H1 (cell line): ENCODE measurements around the gene NUDT3. TPM values are rescaled to one million over a fixed set of nuclear protein-coding genes. Genes with fewer than 3 reads are reported as not detected.

Experiments used
- BACH1 ChIP-seq: IDR thresholded peaks from 2 replicates; pipeline ENCODE4 v1.6.1; 2012; ENCODE audit warnings: low read length, improper control_type of control experiment
- CHD2 ChIP-seq: IDR thresholded peaks from 2 replicates; pipeline ENCODE4 v1.6.1; 2012; ENCODE audit warnings: low read length, improper control_type of control experiment
- CHD7 ChIP-seq: fragments of 300-600 bp; sonication (generic); IDR thresholded peaks from 2 replicates; pipeline ENCODE4 v1.7.1; 2012; ENCODE audit warnings: low read length, moderate library complexity, mild to moderate bottlenecking, inconsistent platforms; ENCODE audit not compliant: insufficient replicate concordance
- EP300 ChIP-seq, 2 experiments: IDR thresholded peaks; 1 replicate in 1 of 2; 2 replicates in 1 of 2; pipeline ENCODE4 v1.6.1; 2011 to 2012; ENCODE audit warnings: low read depth in 2 of 2, low read length in 2 of 2, mild to moderate bottlenecking in 2 of 2, borderline replicate concordance in 1 of 2, inconsistent platforms in 1 of 2, moderate library complexity in 1 of 2
- FOSL1 ChIP-seq: IDR thresholded peaks from 2 replicates; pipeline ENCODE4 v1.6.1; 2011; ENCODE audit warnings: mild to moderate bottlenecking, low read depth, low read length, moderate library complexity; ENCODE audit not compliant: insufficient read depth
- GTF2F1 ChIP-seq: IDR thresholded peaks from 2 replicates; pipeline ENCODE4 v1.6.1; 2012; ENCODE audit warnings: low read depth, low read length, improper control_type of control experiment, borderline replicate concordance
- HDAC6 ChIP-seq: IDR thresholded peaks from one replicate; pipeline ENCODE4 v1.7.1; 2012; ENCODE audit warnings: low read depth, mild to moderate bottlenecking, inconsistent platforms, low read length, moderate library complexity
- POU5F1 ChIP-seq: IDR thresholded peaks from 2 replicates; pipeline ENCODE4 v1.6.1; 2011; ENCODE audit warnings: low read depth, mild to moderate bottlenecking, low read length, moderate library complexity
- SIRT6 ChIP-seq: IDR thresholded peaks from one replicate; pipeline ENCODE4 v1.7.1; 2012; ENCODE audit warnings: low read length, inconsistent platforms
- SIX5 ChIP-seq: IDR thresholded peaks from 2 replicates; pipeline ENCODE4 v1.6.1; 2011; ENCODE audit warnings: mild to moderate bottlenecking, low read depth, low read length
- SP1 ChIP-seq: IDR thresholded peaks from 2 replicates; pipeline ENCODE4 v1.6.1; 2011; ENCODE audit warnings: low read depth, low read length
- SP4 ChIP-seq: IDR thresholded peaks from 2 replicates; pipeline ENCODE4 v1.6.1; 2012; ENCODE audit warnings: low read length, inconsistent platforms
- TCF12 ChIP-seq: IDR thresholded peaks from 2 replicates; pipeline ENCODE4 v1.6.1; 2011; ENCODE audit warnings: low read depth, mild to moderate bottlenecking, low read length
- ZNF274 ChIP-seq: IDR thresholded peaks from 2 replicates; pipeline ENCODE4 v1.7.0; 2012; ENCODE audit warnings: low read length, borderline replicate concordance; ENCODE audit errors: extremely low read depth
- polyA plus RNA-seq, 7 experiments: library from polyadenylated mRNA; depleted of rRNA in 3 of 7; stranded (reverse) in 5 of 7; unstranded in 2 of 7; fragments of >200 nt in 5 of 7; fragments of 200-250 nt in 2 of 7; gene quantifications; 1 replicate in 5 of 7; 2 replicates in 1 of 7; 4 replicates in 1 of 7; pipeline versions ENCODE4 v1.2.1 to v1.2.3, GENCODE V29; 2011 to 2013; ENCODE audit warnings: missing spikeins in 2 of 7, mixed read lengths in 2 of 7
- total RNA-seq: library from RNA; stranded (reverse); fragmentation: NEBNext Ultra II Directional; extraction: Animal tissue kit (Norgen Biotek cat#: 25700); gene quantifications from 2 replicates; pipeline ENCODE4 v1.2.1, GENCODE V29; 2021

The NUDT3 gene
- total and polyA plus RNA-seq, 2 of the 8 experiments (the other 6 are each of a cell fraction or from before 2014, with no cell fraction given): 14.1 to 36.9 TPM

DNA sequence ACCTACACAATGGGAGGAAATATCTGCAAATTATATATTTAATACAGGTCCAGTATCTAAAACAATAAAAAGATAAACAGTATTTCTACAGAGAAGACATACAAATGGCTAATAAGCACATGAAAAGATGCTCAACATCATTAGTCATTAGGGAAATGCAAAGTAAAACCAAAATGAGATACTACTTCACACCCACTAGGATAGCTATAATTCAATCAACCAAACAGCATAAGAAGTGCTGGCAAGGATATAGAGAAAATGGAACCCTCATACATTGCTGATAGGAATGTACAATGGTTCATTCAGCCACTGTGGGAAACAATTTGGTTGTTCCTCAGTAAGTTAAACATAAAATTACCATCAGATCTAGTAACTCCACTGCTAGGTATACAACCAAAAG, 48.7 kb downstream of the NUDT3 start (continued):
- no peak for TF ChIP-seq CHD7
- TF ChIP-seq TCF12: no peak
- TF ChIP-seq SP4: no peak
- no peak for TF ChIP-seq SP1
- TF ChIP-seq SIX5: no peak
- TF ChIP-seq GTF2F1: no peak
- no peak for TF ChIP-seq POU5F1
- no peak for TF ChIP-seq FOSL1
- TF ChIP-seq SIRT6: no peak
- TF ChIP-seq HDAC6: no peak
- TF ChIP-seq CHD2: no peak
- no peak for TF ChIP-seq EP300 (IDR thresholded peaks at IDR 0.05; ENCODE audit: borderline replicate concordance in 1 of 2, low read depth in 2 of 2, low read length in 2 of 2)
- TF ChIP-seq ZNF274: no peak
- no peak for TF ChIP-seq BACH1
